IgD-negative memory B cell (primary cell): ENCODE data around the gene RASD1. TPM values are rescaled to one million over a fixed set of nuclear protein-coding genes. Genes with fewer than 3 reads are reported as not detected.
"Not testable (repeated sequence)": the region's sequence is repeated elsewhere in the genome, so short reads cannot be mapped to it uniquely, and the experiment has no call there.

Experiments used
- H3K27ac Mint-ChIP-seq, 3 donors: one replicate each; pipeline ENCODE4 v1.8.0; 2020 to 2022; ENCODE audit warnings: mild to moderate bottlenecking in 3 of 3, mixed read lengths in 3 of 3, moderate library complexity in 1 of 3
- H3K27me3 Mint-ChIP-seq: one replicate; pipeline ENCODE4 v1.8.0; 2021; ENCODE audit warnings: mixed read lengths
- H3K36me3 Mint-ChIP-seq: one replicate; pipeline ENCODE4 v1.8.0; 2020; ENCODE audit warnings: mild to moderate bottlenecking, mixed read lengths
- H3K4me1 Mint-ChIP-seq, 3 donors: one replicate each; pipeline ENCODE4 v1.8.0; 2020 to 2022; ENCODE audit warnings: mixed read lengths in 3 of 3, mild to moderate bottlenecking in 1 of 3
- H3K4me3 Mint-ChIP-seq, 4 donors: one replicate each; pipeline ENCODE4 v1.8.0; 2020 to 2022; ENCODE audit warnings: mild to moderate bottlenecking in 4 of 4, mixed read lengths in 4 of 4, moderate library complexity in 3 of 4
- H3K9me3 Mint-ChIP-seq, 3 donors: one replicate each; pipeline ENCODE4 v1.8.0; 2020 to 2021; ENCODE audit warnings: mixed read lengths in 3 of 3, mild to moderate bottlenecking in 1 of 3
- polyA plus RNA-seq: library from polyadenylated mRNA; unstranded; fragments of 300-500 nt; fragmentation: Illumina TruSeq; gene quantifications from one replicate; pipeline ENCODE4 v1.2.3, GENCODE V29; 2021

RASD1 gene
- polyA plus RNA-seq, 1 donor from 2014 or later: 0.73 TPM

GRCh38 chr17:17465878-17466277 lies 30.3 kb downstream of the RASD1 start:
- not testable (repeated sequence) for H3K36me3 Mint-ChIP-seq, H3K4me1 Mint-ChIP-seq, H3K27me3 Mint-ChIP-seq, H3K27ac Mint-ChIP-seq, H3K9me3 Mint-ChIP-seq, H3K4me3 Mint-ChIP-seq

GRCh38 chr17:17463821-17464220 lies 32.4 kb downstream of the RASD1 start:
- H3K27me3 Mint-ChIP-seq: peaks cover 2% of the 10 kb centered on the region
- peaks cover 0 to 4% (median 4%) of the 10 kb centered on the region in 3 donors for H3K9me3 Mint-ChIP-seq
- no peak overlapping the region for H3K4me3 Mint-ChIP-seq
- no peaks in the 10 kb centered on the region for H3K36me3 Mint-ChIP-seq
- H3K4me1 Mint-ChIP-seq: no peaks in the 10 kb centered on the region
- no peak overlapping the region for H3K27ac Mint-ChIP-seq

- H3K9me3 Mint-ChIP-seq: peaks cover 0 to 4% (median 4%) of the 10 kb centered on the region in 3 donors
- no peaks in the 10 kb centered on the region for H3K4me1 Mint-ChIP-seq
- no peaks in the 10 kb centered on the region for H3K36me3 Mint-ChIP-seq
- no peak overlapping the region for H3K4me3 Mint-ChIP-seq
- H3K27me3 Mint-ChIP-seq: peaks cover 2% of the 10 kb centered on the region
- no peak overlapping the region for H3K27ac Mint-ChIP-seq
These were observed 34.0 kb downstream of the RASD1 start for GRCh38 chr17:17462048-17462824.

GRCh38 chr17:17460038-17460437 lies 36.2 kb downstream of the RASD1 start:
- Mint-ChIP-seq H3K27me3 (peaks cover 2% of the 10 kb centered on the region), H3K36me3 (no peaks in the 10 kb centered on the region), H3K9me3 (peaks cover 0 to 4% (median 4%) of the 10 kb centered on the region in 3 donors), H3K27ac (no peak overlapping the region), H3K4me3 (no peak overlapping the region), H3K4me1 (no peaks in the 10 kb centered on the region)

- Mint-ChIP-seq H3K36me3 (no peaks in the 10 kb centered on the region), H3K27me3 (peaks cover 3% of the 10 kb centered on the region), H3K9me3 (peaks cover 0 to 4% (median 4%) of the 10 kb centered on the region in 3 donors), H3K27ac (no peak overlapping the region), H3K4me1 (no peaks in the 10 kb centered on the region), H3K4me3 (no peak overlapping the region)
These were observed 38.5 kb downstream of the RASD1 start for GRCh38 chr17:17457680-17458079.

- H3K27me3 Mint-ChIP-seq: peaks cover 3% of the 10 kb centered on the region
- H3K4me1 Mint-ChIP-seq: peaks cover 0 to 3% (median 0%) of the 10 kb centered on the region in 3 donors
- peaks cover 0 to 4% (median 4%) of the 10 kb centered on the region in 3 donors for H3K9me3 Mint-ChIP-seq
- H3K27ac Mint-ChIP-seq: peak overlapping the region in 1 of 3 donors; percentile 2
- no peak overlapping the region for H3K4me3 Mint-ChIP-seq
- H3K36me3 Mint-ChIP-seq: no peaks in the 10 kb centered on the region
These were observed 39.9 kb downstream of the RASD1 start for GRCh38 chr17:17456251-17456650.

GRCh38 chr17:17455173-17455572 lies 41.0 kb downstream of the RASD1 start:
- Mint-ChIP-seq H3K9me3 (peaks cover 0 to 3% (median 3%) of the 10 kb centered on the region in 3 donors), H3K4me3 (no peak overlapping the region), H3K27ac (no peak overlapping the region), H3K36me3 (no peaks in the 10 kb centered on the region), H3K27me3 (peaks cover 5% of the 10 kb centered on the region), H3K4me1 (peaks cover 0 to 3% (median 0%) of the 10 kb centered on the region in 3 donors)

GRCh38 chr17:17454700-17455099 lies 41.5 kb downstream of the RASD1 start:
- H3K27me3 Mint-ChIP-seq, H3K4me3 Mint-ChIP-seq, H3K36me3 Mint-ChIP-seq, H3K4me1 Mint-ChIP-seq, H3K9me3 Mint-ChIP-seq, H3K27ac Mint-ChIP-seq: not testable (repeated sequence)

GRCh38 chr17:17454276-17454675 lies 41.9 kb downstream of the RASD1 start:
- Mint-ChIP-seq H3K9me3 (no peaks in the 10 kb centered on the region), H3K36me3 (peaks cover 2% of the 10 kb centered on the region), H3K27me3 (peaks cover 6% of the 10 kb centered on the region), H3K27ac (no peak overlapping the region), H3K4me1 (peaks cover 0 to 3% (median 0%) of the 10 kb centered on the region in 3 donors), H3K4me3 (no peak overlapping the region)

GRCh38 chr17:17453088-17453487 lies 43.1 kb downstream of the RASD1 start:
- H3K27me3 Mint-ChIP-seq: peaks cover 6% of the 10 kb centered on the region
- H3K27ac Mint-ChIP-seq: no peak overlapping the region
- no peak overlapping the region for H3K4me3 Mint-ChIP-seq
- H3K9me3 Mint-ChIP-seq: no peaks in the 10 kb centered on the region
- H3K36me3 Mint-ChIP-seq: peaks cover 2% of the 10 kb centered on the region
- peaks cover 0 to 3% (median 0%) of the 10 kb centered on the region in 3 donors for H3K4me1 Mint-ChIP-seq

- Mint-ChIP-seq H3K36me3 (peaks cover 2% of the 10 kb centered on the region), H3K4me3 (no peak overlapping the region), H3K4me1 (peaks cover 0 to 6% (median 0%) of the 10 kb centered on the region in 3 donors), H3K9me3 (peaks cover 0 to 4% (median 3%) of the 10 kb centered on the region in 3 donors), H3K27me3 (peaks cover 12% of the 10 kb centered on the region), H3K27ac (no peak overlapping the region)
These were observed 47.5 kb downstream of the RASD1 start for GRCh38 chr17:17448723-17449122.

- H3K27ac Mint-ChIP-seq: no peak overlapping the region
- peaks cover 2% of the 10 kb centered on the region for H3K36me3 Mint-ChIP-seq
- peaks cover 0 to 6% (median 0%) of the 10 kb centered on the region in 3 donors for H3K4me1 Mint-ChIP-seq
- H3K27me3 Mint-ChIP-seq: peaks cover 12% of the 10 kb centered on the region
- peak overlapping the region in 1 of 4 donors; percentile 58 for H3K4me3 Mint-ChIP-seq
- peaks cover 0 to 4% (median 3%) of the 10 kb centered on the region in 3 donors for H3K9me3 Mint-ChIP-seq
These were observed 48.1 kb downstream of the RASD1 start for GRCh38 chr17:17448076-17448475.

GRCh38 chr17:17447264-17447663 lies 48.9 kb downstream of the RASD1 start:
- Mint-ChIP-seq H3K27me3 (peaks cover 12% of the 10 kb centered on the region), H3K4me1 (peaks cover 0 to 6% (median 0%) of the 10 kb centered on the region in 3 donors), H3K27ac (no peak overlapping the region), H3K9me3 (peaks cover 0 to 4% (median 3%) of the 10 kb centered on the region in 3 donors), H3K4me3 (no peak overlapping the region), H3K36me3 (peaks cover 2% of the 10 kb centered on the region)

GRCh38 chr17:17446666-17447155 lies 49.5 kb downstream of the RASD1 start:
- Mint-ChIP-seq H3K27me3 (peaks cover 12% of the 10 kb centered on the region), H3K9me3 (peaks cover 0 to 4% (median 3%) of the 10 kb centered on the region in 3 donors), H3K36me3 (peaks cover 2% of the 10 kb centered on the region), H3K4me3 (no peak overlapping the region), H3K27ac (no peak overlapping the region), H3K4me1 (peaks cover 0 to 3% (median 0%) of the 10 kb centered on the region in 3 donors)

- Mint-ChIP-seq H3K27ac (no peak overlapping the region), H3K9me3 (peaks cover 0 to 4% (median 3%) of the 10 kb centered on the region in 3 donors), H3K36me3 (peaks cover 2% of the 10 kb centered on the region), H3K27me3 (peaks cover 14% of the 10 kb centered on the region), H3K4me3 (no peak overlapping the region), H3K4me1 (peaks cover 0 to 3% (median 0%) of the 10 kb centered on the region in 3 donors)
These were observed 50.1 kb downstream of the RASD1 start for GRCh38 chr17:17445925-17446665.
